ENCODE data around the gene LONRF2.

DNA sequence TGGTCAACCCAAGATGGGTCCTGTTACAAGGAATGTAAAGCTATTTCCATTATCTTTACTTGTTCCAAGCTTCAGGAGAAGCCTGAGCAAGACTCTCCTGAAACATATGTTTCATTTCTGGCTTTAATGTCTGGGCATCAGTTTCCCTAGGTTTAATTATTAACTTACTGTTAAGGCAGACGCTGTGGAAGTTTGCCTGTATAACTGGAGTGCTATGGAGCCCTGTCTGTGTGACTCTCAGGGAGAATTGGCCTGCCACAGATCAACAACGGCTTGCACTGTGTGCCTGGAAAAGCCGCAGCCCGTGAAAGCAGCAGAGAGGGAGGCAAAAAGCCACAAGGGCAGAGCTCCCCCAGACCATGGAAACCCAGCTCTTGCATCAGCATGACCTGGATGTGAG is 22.1 kb upstream of the LONRF2 start:
- TF ChIP-seq, protein P1, sequence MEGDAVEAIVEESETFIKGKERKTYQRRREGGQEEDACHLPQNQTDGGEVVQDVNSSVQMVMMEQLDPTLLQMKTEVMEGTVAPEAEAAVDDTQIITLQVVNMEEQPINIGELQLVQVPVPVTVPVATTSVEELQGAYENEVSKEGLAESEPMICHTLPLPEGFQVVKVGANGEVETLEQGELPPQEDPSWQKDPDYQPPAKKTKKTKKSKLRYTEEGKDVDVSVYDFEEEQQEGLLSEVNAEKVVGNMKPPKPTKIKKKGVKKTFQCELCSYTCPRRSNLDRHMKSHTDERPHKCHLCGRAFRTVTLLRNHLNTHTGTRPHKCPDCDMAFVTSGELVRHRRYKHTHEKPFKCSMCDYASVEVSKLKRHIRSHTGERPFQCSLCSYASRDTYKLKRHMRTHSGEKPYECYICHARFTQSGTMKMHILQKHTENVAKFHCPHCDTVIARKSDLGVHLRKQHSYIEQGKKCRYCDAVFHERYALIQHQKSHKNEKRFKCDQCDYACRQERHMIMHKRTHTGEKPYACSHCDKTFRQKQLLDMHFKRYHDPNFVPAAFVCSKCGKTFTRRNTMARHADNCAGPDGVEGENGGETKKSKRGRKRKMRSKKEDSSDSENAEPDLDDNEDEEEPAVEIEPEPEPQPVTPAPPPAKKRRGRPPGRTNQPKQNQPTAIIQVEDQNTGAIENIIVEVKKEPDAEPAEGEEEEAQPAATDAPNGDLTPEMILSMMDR (IDR thresholded peaks at IDR 0.05) = no peak
- no peak for TF ChIP-seq POLR2A (IDR thresholded peaks at IDR 0.05)

Measured in uterus (tissue), 2 donors.